HG03469 (cell line): ENCODE measurements around the gene MARCKSL1.
"Not testable (repeated sequence)": the region's sequence is repeated elsewhere in the genome, so short reads cannot be mapped to it uniquely, and the experiment has no call there.

ENCODE experiments used
- ATAC-seq: cut with Tn5 transposase; IDR thresholded peaks from one replicate; pipeline ENCODE4 v1.9.1; 2021; ENCODE audit warnings: mild to moderate bottlenecking, moderate library complexity, moderate number of reproducible peaks; ENCODE audit not compliant: unreplicated experiment

MARCKSL1 gene, protein sequence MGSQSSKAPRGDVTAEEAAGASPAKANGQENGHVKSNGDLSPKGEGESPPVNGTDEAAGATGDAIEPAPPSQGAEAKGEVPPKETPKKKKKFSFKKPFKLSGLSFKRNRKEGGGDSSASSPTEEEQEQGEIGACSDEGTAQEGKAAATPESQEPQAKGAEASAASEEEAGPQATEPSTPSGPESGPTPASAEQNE

DNA sequence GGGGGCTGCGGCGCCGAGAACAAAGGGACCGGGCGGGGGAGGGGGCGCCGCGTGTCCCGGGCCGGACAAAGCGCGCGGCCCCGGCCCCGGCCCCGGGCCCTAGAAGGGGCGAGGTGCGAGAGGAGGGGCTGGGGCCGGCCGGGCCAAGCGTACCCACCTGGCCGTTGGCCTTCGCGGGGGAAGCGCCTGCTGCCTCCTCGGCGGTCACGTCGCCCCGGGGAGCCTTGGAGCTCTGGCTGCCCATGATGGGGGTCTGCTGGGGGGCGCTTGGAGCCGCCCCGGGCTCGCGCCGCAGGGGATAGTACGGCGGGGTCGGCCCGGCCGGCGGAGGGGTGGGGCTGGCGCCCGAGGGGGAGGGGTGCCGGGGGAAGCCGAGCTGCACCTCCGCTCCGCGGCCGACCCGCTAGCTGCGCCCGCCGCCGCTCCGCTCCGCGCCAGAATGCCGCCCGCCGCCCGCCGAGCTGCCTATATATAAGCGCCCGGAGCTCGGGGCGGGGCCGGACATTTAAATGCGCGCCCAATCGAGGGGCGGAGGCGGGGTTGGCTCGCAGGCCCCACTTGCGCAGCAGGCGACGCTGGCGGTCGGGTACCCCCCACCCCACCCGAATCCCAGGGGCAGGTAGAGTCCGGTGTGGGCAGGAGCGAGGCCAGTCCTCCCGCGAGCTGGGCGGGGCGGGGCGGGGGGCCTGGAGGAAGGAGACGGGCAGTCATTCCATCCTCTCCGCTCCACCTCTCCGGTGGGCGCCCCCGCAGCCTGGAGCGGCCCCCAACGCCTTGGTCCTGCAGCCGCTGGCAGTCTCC is at the start of gene MARCKSL1:
Gene MARCKSL1 (minus strand): TSS at position 444 of the 801 bp plus-strand sequence. CDS start 200 bp downstream, at position 244.
- no peak for ATAC-seq

DNA sequence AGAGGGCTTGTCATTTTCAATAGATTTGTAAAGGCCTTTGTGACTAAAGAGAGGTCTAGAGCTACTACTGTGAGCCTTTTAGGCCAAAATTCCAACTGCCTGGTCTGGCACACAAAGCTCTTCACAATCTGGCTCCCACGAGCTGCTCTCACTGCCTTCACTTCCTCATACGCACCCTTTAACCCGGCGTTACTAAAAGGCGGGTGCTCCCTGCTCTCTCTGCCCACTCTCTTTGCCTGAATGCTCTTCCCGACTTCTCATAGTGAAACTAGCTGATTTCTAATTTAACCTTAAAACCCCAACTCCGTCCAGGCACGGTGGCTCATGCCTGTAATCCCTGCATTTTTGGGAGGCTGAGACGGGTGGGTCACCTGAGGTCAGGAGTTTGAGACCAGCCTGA is 44.0 kb upstream of the MARCKSL1 start:
- no peak for ATAC-seq

DNA sequence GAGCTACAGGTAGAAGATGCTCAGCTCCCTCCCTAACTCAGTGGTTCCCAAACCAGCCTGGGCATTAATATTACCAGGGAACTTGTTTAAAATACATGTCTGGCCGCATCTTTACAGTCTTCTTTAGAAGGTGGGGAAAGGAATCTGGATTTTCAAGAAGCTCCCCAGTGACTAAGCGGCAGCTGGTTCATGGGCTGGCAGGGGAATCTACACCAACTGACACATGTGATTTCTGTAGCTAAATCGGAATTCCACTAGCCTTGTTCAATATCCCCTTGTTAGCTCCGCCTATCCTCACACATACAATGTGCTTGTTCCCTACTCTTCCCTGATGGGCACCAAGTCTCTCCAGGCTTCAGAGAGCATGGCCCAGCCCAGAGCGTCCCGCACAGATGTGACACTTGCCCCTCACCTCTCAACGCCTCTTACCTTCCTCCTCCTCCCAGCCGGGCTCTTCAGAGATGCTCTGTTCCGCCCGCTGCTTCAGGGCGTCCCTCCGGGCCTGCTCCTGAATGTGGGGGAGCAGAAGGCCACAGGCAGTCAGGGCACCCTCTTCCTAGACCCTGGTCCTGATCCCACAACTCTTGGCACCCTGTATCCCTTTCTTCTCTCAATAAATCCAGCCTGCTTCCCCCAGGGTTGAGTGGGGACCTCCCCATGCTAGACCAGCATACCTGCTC is 41.6 kb upstream of the MARCKSL1 start:
- no peak for ATAC-seq

DNA sequence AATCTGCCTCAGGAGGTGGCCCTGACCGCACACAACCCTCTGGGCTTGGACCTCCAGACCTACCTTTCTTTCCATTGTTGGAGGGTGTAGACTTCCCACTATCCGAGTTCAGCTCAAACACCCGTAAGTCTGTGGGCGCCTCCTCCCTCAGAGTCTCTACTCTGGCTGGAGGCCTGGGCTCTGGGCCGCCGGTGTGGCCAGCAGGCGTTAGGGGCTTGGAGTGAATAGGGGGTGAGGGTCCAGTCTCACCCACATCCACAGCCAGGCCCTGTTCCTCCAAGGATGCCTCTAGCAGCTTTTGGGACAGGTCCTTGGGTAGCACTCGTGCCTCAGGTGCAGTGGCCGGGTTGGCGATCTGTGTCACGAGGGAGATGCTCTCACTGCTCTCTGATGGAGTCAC is 40.2 kb upstream of the MARCKSL1 start:
- ATAC-seq, result no peak

DNA sequence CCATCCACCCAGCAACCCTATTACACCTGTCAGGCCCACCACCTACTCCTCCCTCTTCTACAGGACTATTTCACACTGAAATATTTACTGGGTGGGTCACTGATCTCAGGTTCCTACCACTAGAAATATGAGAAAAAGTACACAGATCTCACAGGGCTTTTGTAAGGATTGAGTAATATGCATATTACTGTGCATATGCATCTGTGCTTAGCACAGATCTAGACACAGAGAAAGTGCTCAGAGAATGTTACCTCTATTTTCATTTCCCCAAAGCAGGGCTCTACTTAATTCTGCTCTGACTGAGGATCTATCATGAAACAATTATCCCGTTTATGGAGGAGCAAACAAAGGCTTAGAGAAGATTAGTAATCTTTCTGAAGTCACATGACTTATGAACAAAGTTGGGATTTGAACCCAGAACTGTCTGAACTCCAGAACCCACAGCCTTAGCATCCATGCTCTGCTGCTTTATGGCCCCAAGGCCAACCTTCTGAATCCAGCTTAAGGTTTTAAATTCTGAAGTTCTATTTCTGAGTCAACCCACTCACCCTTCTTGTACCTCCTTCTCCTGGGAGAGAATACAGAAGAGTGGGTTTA is 38.1 kb upstream of the MARCKSL1 start:
- ATAC-seq, result no peak

DNA sequence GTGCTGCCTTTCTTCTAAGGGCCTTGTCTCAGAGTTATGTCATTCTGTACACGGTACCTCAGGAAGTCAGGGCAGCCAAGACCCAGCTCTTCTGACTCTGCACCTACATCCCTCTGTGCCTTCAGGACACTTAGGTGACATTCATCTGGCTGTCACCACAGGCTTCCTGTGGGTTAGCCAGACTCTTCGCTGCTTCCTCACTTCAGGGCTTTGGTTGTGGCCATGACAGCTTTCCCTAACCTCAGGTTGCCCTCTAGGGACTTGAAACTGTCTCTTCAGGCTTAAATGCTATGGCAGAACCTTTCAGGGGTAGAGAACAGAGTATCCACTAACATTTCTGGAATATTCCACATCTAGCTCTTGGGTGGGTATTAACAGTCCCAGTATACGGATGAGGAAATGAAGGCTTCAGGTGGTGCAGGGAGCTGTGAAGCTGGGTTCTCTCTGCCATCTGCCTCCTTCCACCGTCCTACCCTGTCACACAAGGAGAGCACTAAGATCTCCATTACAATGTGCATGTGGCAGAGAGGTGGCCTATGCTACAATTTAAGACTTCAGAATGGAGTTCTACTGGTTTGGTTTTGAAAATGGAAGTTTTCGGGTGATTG is 36.2 kb upstream of the MARCKSL1 start:
- ATAC-seq, result no peak

DNA sequence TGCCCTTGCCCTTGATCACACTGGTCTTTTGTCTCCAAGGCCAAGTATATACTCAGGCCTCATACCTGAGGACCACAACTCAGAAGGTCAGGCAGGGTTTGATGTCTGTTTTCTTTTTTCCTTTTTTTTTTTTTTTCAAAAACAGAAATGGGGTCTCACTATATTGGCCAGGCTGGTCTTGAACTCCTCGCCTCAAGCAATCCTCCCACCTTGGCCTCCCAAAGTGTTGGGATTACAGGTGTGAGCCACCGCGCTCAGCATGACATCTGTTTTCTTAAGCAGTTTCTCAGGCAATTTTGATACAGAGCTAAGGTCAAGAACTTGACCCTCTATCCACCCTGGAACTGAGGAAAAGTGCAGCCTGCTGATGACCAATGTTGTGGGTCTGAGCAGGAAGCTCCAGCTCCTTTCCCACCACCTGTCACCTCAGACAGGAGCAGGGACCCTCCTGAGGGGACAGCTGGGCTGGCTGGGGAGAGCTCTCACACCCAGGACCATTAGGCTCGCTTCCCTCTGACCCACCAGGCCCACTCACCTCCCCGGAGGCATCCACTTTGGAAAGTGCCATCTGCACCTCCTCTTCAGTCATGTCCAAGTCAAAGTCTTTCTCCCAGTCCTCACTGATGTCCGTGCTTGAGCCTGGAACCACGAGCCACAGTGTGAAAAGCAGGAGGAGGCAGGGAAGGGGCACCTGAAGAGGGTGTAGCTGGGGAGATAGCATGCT is 32.0 kb upstream of the MARCKSL1 start:
- no peak for ATAC-seq

DNA sequence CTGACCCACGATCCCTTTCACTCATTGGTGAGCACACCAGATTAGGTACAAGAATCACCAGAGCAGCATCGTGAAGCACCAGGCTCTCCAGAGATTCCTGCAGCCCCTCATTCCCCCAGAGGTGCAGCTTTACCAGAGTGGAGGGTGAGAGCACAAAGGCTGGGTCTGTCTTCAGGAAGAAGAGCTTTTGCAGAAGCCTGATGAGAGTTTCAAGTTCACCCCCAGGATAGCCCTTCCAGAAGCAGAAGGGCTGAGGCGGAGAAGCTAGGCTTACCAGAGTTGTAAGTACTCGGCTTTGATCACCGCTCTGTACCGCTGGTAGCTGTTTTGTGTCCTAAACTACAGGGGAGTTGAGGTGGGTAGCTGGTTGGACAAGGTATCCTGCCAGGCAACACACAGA is 29.4 kb upstream of the MARCKSL1 start:
- ATAC-seq, result no peak

DNA sequence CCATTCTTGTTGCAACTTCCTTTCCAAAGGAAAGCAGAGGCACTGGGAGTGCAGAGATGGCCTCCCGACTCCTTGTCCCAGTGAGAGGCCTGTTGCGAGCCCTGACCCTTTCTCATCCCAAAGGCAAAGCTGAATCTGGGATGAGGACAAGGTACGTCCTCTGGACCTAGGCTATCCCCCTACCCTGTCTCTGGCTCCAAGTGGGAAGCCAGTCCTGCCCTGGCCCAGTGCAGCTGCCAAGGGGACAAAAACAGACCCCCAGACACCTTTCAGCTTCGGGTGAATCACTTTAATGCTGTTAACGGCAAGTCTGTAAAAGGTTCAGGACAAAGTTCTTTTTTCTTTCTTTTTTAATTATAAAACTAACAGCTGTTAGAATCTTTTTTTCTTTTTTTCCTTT is 28.8 kb upstream of the MARCKSL1 start:
- ATAC-seq, result no peak

DNA sequence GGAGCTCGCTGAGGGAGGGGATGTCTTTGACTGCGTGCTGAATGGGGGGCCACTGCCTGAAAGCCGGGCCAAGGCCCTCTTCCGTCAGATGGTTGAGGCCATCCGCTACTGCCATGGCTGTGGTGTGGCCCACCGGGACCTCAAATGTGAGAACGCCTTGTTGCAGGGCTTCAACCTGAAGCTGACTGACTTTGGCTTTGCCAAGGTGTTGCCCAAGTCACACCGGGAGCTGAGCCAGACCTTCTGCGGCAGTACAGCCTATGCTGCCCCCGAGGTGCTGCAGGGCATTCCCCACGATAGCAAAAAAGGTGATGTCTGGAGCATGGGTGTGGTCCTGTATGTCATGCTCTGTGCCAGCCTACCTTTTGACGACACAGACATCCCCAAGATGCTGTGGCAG is 27.7 kb upstream of the MARCKSL1 start:
- ATAC-seq, result no peak

DNA sequence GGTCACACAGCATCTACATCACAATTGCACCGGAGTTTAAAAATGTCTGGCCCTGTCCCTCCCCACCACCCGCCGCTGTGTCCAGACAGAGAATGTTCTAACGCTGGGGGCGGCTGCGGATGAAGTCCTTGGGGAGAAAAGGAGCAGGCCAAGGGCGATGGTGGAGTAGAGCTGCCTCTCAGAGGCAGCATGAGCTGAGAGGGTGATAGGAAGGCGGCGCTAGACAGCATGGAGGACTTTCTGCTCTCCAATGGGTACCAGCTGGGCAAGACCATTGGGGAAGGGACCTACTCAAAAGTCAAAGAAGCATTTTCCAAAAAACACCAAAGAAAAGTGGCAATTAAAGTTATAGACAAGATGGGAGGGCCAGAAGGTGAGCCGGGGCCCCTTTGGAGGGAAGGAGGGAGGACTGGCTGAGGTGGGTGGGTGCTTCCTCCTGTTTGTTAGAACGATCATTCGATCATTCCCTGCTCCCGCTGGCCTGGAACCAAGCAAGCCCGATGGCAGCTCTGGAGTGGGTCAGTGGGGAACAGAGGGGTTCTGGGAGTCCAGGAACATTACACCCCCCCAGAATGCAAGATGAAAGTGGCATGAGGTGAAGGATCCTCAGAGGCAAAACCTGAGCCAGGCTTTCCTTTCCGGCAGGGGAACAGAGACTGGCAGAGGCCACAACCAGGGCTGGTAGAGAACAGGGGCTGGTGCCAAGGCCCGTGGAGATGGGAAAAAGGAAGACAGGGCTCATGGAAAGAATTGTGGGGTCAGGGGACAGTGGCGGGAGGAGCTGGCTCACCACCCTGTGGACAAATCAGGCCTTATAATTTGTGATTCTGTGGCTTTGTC is 26.7 kb upstream of the MARCKSL1 start, which contains the start of the genes FAM229A and TSSK3:
Gene FAM229A (minus strand): TSS at position 12 of the 840 bp plus-strand sequence. CDS start 394 bp downstream, outside the sequence.
Gene TSSK3 (plus strand): TSS at position 66 of the 840 bp plus-strand sequence. CDS start 163 bp downstream, at position 229.
- ATAC-seq, result no peak

DNA sequence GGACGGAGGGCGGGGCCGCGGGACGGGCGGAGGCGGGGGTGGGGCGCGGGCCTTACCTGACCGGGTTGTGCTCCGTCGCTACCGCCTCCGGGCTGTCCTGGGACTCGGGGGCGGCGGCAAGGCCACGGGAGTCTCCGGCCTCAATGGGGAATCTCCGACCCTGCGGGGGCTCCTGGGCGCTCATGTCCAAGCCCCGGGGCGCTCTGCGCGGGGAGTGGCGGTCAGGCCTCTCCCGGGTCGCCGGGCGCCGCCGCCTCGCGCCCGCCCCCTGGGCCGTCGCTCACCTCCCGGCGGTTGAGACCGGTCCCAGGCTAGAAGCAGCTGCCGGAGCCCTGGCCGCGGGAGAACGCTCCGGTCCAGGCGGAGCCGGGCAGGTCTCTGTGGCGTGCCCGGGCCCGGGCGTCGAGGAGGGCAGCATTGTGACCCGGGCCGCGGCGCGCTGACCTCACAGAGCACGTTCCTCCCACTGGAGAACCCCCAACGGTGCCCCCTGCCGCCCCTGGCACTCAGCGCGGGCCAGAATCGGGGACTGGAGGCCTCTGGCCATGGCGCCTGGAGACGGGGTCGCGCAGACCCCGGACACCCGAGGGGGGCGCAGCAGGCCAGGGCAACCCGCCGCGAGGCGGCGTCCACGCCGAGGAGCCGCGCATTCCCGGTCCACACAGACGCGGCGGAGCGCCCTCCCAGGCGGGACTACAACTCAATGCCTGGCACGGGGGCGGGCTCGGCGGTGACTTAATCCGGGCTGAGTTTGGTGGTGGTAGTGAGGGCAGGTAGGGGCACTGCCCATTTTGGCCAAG is 25.8 kb upstream of the MARCKSL1 start:
- ATAC-seq, result no peak

DNA sequence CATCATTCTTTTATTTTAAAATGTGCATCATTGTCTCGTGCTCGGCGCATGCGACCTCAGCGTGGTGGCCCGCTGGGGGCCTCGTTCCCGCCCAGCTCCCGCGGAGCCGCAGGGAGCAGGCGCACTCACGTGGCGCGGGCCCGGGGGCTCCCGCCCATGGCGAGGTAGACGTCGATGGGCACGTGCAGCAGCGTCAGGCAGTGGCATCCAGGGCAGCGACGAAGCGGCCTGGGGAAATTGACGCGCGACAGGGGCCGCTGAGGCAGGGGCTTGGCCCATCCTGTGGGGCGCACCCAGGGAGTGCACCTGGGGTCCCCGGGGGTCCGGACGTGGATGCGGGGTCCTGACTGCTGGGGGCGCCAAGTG is 25.3 kb upstream of the MARCKSL1 start:
- no peak for ATAC-seq

DNA sequence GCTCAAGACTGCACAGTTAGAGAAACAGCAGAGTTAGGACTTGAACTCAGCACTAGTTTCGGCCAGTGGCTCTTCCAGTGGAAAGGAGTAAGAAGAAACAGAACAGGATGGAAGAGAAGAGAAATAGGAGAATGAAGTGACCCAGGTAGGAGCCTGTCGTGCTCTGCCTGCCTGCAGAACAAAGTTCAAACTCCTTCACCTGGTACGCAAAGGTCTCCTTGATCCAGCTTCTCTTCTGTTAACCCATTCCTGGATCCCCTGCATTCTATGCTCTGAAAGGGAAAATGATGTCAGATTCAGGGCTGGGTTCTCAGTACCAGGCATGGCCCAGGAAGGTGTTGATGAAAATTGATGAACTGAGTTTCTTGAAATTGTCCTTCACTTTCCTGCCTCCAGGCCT is 22.4 kb upstream of the MARCKSL1 start:
- ATAC-seq, result no peak

DNA sequence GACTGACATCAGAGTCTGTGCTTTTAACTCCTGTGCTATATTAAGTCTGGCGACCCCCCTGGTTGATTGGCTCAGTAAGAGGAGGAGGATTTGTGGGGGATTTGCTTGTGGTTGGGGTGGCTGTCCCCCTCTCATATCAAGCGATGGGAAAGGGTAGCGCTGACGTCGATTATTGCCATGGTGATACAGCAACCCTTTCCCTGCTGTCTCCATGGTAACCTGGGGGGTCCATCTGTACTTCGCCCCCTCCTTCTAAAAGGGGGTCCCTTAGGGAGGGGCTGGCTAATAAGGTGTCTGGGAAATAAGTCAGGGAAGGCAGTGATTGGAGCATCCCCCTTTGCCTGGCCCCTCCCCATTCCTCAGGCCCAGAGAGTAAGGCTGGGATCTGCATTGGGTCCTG is 21.6 kb upstream of the MARCKSL1 start:
- no peak for ATAC-seq

DNA sequence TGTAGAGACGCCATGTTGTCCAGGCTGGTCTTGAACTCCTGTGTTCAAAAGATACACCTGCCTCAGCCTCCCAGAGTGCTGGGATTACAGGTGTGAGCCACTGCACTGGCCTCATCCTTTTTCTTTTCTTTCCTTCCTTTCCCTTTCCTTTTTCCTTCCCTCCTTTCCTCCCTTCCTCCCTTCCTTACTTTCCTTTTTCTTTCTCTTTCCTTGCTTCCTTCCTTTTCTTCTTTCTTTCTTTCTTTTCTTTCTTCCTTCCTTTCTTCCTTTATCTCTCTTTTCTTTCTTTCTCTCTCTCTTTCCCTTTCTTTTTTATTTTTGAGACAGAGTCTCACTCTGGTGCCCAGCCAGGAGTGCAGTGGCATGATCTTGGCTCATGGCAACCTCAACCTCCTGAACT is 20.4 kb upstream of the MARCKSL1 start:
- no peak for ATAC-seq

DNA sequence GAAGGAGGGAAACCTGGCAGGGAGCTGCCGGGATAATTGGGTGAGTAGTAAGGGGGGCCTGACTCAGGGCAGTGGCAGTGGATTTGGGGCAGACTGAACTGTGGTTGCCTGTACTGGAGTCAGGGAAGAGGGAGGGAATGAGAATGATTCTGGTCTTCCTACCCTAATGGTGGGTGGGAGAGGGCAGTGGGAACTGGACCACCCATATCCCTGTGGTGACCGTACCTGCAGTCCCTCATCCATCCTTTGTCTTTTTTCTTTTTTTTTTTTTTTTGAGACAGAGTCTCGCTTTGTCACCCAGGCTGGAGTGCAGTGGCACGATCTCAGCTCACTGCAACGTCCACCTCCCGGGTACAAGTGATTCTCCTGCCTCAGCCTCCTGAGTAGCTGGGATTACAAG is 19.7 kb upstream of the MARCKSL1 start:
- ATAC-seq, result not testable (repeated sequence)

DNA sequence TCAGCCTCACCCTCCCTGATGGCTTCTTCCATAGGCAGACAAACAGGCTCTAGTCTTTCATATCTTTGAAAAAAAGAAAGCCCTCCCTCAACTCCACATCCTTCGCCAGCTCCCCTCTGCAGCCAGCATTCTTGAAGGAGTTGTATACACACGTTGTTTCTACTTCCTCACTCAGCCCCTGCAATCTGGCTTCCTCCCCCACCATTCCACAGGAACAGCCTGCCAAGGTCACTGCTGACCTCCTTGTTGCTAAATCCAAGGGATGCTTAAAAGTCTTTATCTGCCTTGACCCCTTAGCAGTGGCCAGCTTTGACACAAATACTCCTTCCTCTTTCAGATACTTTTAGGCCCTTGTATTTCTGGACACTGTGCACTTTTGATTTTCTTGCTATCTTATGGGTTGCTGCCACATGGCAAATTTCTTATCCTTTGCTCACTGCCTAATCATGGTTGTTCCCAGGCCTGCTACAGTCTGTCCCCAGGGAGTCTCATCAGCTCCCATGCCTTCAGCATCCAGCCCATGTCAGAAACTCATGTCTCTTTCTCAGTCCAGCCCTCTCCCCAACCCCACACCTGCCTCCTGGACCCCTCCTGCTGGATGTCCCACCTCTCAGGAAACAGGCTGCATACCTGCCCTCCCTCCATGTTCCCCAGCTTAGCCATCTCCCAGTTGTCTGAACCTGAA is 18.0 kb upstream of the MARCKSL1 start:
- ATAC-seq, result no peak
